Upper lobe of right lung (tissue), 1 donor: ENCODE data around the gene ZNF287. TPM values are rescaled to one million over a fixed set of nuclear protein-coding genes. Genes with fewer than 3 reads are reported as not detected.

Experiments
- ATAC-seq: fragments of 200-7000 bp; cut with Tn5 transposase; one replicate; pipeline ENCODE4 v1.9.1; 2020; ENCODE audit warnings: mild to moderate bottlenecking, moderate library complexity
- DNase-seq: peaks from one replicate; pipeline ENCODE4 v3.0.0-alpha.2; 2020
- H3K27ac ChIP-seq: fragments of 200-600 bp; one replicate; pipeline ENCODE4 v1.8.0; 2022
- H3K27me3 ChIP-seq: fragments of 200-600 bp; one replicate; pipeline ENCODE4 v1.8.0; 2022; ENCODE audit warnings: mild to moderate bottlenecking
- H3K36me3 ChIP-seq: fragments of 200-600 bp; one replicate; pipeline ENCODE4 v1.8.0; 2022
- H3K4me1 ChIP-seq: fragments of 200-600 bp; one replicate; pipeline ENCODE4 v1.8.0; 2022
- H3K4me3 ChIP-seq: fragments of 200-600 bp; one replicate; pipeline ENCODE4 v1.8.0; 2022; ENCODE audit warnings: mild to moderate bottlenecking
- H3K9me3 ChIP-seq: fragments of 200-600 bp; one replicate; pipeline ENCODE4 v1.8.0; 2022
- intact Hi-C: fragments of 100-400 bp; cut with DNase I; formaldehyde crosslinking; loops from one replicate; pipeline ENCODE4 v1.11.0; 2022
- total RNA-seq: library from RNA; stranded (reverse); fragmentation: NEBNext Ultra II Directional; extraction: Animal tissue kit (Norgen Biotek cat#: 25700); gene quantifications from one replicate; pipeline ENCODE4 v1.2.1, GENCODE V29; 2021
- TF ChIP-seq, protein P1 (sequence below): fragments of 200-600 bp; IDR thresholded peaks from one replicate; pipeline ENCODE4 v1.8.0; 2022; ENCODE audit warnings: antibody characterized with exemption
- donor health status: DM: no; HTN: yes; CAD: no; lungs with severe emphysema.

The ZNF287 gene
- total RNA-seq, 1 donor from 2014 or later: 4.7 TPM

DNA sequence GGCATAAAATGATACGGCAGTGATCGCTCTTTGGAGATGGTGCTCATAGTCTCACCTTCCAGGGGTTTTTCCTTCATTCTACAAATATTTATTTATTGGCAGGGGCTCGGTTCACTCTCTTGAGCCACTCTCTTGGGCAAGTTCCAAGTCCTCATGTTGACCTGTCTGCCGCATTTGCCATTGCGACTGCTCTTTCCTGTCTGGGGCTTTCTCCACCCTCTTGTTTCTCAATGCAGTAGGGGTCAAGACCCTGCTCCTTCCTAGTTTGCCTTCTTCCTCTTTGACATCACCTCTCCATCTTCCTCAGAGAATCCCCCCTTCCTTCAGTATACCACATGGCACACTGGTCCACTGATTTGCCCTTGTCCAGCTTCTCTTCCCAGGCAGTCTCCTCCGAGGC, 55.1 kb downstream of the ZNF287 start:
- no peak overlapping the region for H3K27ac ChIP-seq
- H3K36me3 ChIP-seq: no peaks in the 10 kb centered on the region
- H3K4me1 ChIP-seq: no peaks in the 10 kb centered on the region
- no peaks in the 10 kb centered on the region for H3K9me3 ChIP-seq
- H3K4me3 ChIP-seq: no peak overlapping the region
- DNase-seq: no peak
- ATAC-seq: peak; percentile 31
- TF ChIP-seq, protein P1, sequence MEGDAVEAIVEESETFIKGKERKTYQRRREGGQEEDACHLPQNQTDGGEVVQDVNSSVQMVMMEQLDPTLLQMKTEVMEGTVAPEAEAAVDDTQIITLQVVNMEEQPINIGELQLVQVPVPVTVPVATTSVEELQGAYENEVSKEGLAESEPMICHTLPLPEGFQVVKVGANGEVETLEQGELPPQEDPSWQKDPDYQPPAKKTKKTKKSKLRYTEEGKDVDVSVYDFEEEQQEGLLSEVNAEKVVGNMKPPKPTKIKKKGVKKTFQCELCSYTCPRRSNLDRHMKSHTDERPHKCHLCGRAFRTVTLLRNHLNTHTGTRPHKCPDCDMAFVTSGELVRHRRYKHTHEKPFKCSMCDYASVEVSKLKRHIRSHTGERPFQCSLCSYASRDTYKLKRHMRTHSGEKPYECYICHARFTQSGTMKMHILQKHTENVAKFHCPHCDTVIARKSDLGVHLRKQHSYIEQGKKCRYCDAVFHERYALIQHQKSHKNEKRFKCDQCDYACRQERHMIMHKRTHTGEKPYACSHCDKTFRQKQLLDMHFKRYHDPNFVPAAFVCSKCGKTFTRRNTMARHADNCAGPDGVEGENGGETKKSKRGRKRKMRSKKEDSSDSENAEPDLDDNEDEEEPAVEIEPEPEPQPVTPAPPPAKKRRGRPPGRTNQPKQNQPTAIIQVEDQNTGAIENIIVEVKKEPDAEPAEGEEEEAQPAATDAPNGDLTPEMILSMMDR: no peak
- intact Hi-C loops: no loop called here
- H3K27me3 ChIP-seq: peaks cover 6% of the 10 kb centered on the region

DNA sequence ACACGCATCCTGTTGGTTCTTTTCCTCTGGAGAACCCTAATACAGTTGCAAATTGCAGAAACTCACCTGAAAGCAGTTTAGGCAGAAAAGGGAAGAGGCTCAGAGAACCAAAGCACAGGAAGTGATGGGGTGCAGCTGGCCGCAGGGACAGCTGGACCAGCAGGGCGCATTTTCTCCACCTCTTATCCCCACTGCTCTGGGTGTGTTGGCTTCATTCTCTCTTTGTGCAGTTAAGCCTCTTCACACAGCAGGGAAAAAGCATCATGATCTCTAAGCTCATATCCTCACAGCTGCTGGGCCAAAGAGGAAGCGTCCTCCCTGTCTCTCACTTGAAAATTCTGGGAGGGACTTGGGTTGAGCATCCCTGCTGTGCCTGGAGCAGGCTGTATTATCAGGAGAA, 57.0 kb downstream of the ZNF287 start:
- peaks cover 6% of the 10 kb centered on the region for H3K27me3 ChIP-seq
- DNase-seq (no peak), ATAC-seq (no peak)
- no peaks in the 10 kb centered on the region for H3K4me1 ChIP-seq
- intact Hi-C loops: no loop called here
- H3K4me3 ChIP-seq: no peak overlapping the region
- TF ChIP-seq, protein P1: no peak
- H3K9me3 ChIP-seq: no peaks in the 10 kb centered on the region
- no peak overlapping the region for H3K27ac ChIP-seq
- no peaks in the 10 kb centered on the region for H3K36me3 ChIP-seq

DNA sequence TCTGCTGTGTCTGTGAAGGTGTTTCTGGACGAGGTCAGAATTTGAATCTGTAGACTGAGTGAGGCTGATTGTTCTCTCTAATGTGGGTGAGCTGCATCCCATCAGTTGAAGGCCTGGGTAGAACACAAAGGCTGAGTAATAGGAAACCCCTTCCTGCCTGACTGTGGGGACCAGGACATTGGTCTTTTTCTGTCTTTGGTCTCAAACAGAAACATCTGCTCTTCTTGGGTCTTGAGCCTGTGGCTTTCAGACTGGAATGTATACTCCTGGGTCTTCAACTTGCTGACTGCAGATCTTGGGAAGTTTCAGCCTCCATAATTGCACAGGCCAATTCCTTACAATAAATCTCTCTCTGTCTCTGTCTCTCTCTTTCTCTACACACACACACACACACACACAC, 57.4 kb downstream of the ZNF287 start:
- ATAC-seq: no peak

DNA sequence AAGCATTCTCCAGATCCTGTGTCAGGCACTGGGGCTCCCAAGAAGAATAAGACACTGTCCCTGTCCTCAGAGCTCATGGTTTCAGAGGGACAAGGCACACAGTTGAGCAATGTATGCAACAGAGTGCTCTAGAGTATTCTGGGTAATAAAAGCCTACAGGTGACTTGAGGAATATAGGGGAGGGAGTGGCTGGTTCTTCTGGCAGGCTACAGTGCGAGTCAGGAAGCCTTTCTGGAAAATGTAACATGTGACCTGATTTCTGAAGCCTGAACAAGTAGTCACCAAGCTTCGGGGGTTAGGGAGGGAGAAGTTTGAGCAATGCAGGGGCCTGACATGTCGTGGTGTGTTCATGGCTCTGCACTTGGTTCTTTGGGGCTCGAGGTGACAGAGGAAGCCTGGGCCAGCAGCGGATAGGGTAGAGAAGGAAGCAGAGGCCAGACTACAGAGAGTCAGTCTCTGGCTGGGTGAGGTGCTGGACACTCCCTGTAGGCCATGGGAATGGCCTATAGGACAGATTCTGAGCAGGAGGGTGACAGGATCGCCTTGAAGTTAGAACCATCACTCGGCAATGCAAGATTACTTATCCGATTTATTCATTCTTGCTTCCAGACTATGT, 61.0 kb downstream of the ZNF287 start:
- no peak overlapping the region for H3K4me3 ChIP-seq
- intact Hi-C loops: no loop called here
- no peak overlapping the region for H3K27ac ChIP-seq
- ATAC-seq (peak; percentile 55), DNase-seq (no peak)
- TF ChIP-seq, protein P1: no peak
- no peaks in the 10 kb centered on the region for H3K27me3 ChIP-seq
- no peaks in the 10 kb centered on the region for H3K4me1 ChIP-seq
- no peaks in the 10 kb centered on the region for H3K9me3 ChIP-seq
- H3K36me3 ChIP-seq: no peaks in the 10 kb centered on the region

More for the DNA sequence above, 57.4 kb downstream of the ZNF287 start:
- intact Hi-C loops: no loop called here
- TF ChIP-seq, protein P1: no peak
- no peak for DNase-seq
- Histone ChIP-seq H3K27ac (no peak overlapping the region), H3K4me3 (no peak overlapping the region), H3K4me1 (no peaks in the 10 kb centered on the region), H3K36me3 (no peaks in the 10 kb centered on the region), H3K9me3 (no peaks in the 10 kb centered on the region), H3K27me3 (peaks cover 6% of the 10 kb centered on the region)

DNA sequence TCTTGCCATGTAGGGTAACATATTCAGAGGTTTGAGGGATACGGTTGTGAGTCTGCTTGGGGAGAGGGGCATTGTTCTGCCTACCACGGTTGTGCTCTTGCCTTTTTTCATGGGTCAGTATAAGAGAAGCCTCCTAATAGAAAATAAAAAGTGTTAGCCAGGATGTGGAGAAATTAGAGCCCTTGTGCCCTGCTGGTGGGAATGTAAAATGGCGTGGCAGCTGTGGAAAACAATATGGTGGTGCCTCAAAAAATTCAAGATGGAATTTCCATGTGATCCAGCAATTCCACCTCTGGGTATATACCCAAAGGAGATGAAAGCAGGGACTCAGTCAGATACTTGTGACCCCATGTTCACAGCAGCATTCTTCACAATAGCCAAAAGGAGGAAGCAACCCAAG, 62.8 kb downstream of the ZNF287 start:
- no peak for ATAC-seq
- TF ChIP-seq, protein P1: no peak

DNA sequence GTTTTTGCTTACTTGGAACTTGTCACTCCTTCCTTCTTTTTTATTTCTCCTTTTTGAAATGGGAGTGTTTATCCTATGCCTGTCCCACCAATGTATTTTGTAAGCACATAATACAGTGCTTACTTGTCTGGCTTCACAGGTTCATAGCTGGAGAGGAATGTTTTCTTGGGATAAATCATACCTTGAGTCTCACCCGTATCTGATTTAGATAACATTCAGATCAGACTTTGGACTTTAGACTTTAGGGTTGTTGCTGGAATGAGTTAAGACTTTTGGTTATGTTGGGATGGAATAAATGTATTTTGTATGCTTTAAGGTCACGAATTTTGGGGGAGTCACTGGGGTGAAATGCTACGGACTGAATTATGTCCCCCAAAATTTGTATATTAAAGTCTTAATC, 64.0 kb downstream of the ZNF287 start:
- no peak overlapping the region for H3K4me3 ChIP-seq
- intact Hi-C loops: no loop called here
- H3K9me3 ChIP-seq: no peaks in the 10 kb centered on the region
- DNase-seq (no peak), ATAC-seq (no peak)
- no peaks in the 10 kb centered on the region for H3K36me3 ChIP-seq
- no peaks in the 10 kb centered on the region for H3K4me1 ChIP-seq
- no peak overlapping the region for H3K27ac ChIP-seq
- TF ChIP-seq, protein P1: no peak
- no peaks in the 10 kb centered on the region for H3K27me3 ChIP-seq

More for the DNA sequence above, 62.8 kb downstream of the ZNF287 start:
- H3K27ac ChIP-seq: no peak overlapping the region
- no peaks in the 10 kb centered on the region for H3K27me3 ChIP-seq
- H3K4me1 ChIP-seq: no peaks in the 10 kb centered on the region
- H3K4me3 ChIP-seq: no peak overlapping the region
- DNase-seq: no peak
- intact Hi-C loops: no loop called here
- no peaks in the 10 kb centered on the region for H3K9me3 ChIP-seq
- H3K36me3 ChIP-seq: no peaks in the 10 kb centered on the region
